ENCODE measurements around the gene MRPL34. TPM values are rescaled to one million over a fixed set of nuclear protein-coding genes. Genes with fewer than 3 reads are reported as not detected.

MRPL34 gene
- polyA plus RNA-seq, 6 donors from 2014 or later, result 121 to 189 (median 160) TPM

- H3K4me3 Mint-ChIP-seq, result peak overlapping the region in 7 of 8 donors; percentile 11 to 93 (median 65)
- ATAC-seq (ENCODE audit: low read depth in 2 of 2) (no peak), DNase-seq (no peak)
- H3K36me3 Mint-ChIP-seq, result no peaks in the 10 kb centered on the region
- peaks cover 34 to 70% (median 56%) of the 10 kb centered on the region in 3 donors for H3K4me1 Mint-ChIP-seq
- no peaks in the 10 kb centered on the region for H3K9me3 Mint-ChIP-seq
- H3K27me3 Mint-ChIP-seq, result no peaks in the 10 kb centered on the region
- H3K27ac Mint-ChIP-seq, result peak overlapping the region in 2 of 6 donors; percentile 46 to 92
Observed at GRCh38 chr19:17307876-17308377, 2.3 kb downstream of the MRPL34 start.

GRCh38 chr19:17309198-17309964, 3.7 kb downstream of the MRPL34 start, which contains the start of gene DDA1:
DDA1 (plus strand) TSS chr19:17309563; CDS start chr19:17309655, 92 bp downstream.
- Mint-ChIP-seq H3K27ac (peak within 1 kb of the TSS; percentile 92 to 97 (median 94)), H3K4me3 (peak within 1 kb of the TSS; percentile 92 to 99 (median 98)), H3K4me1 (peaks cover 30 to 62% (median 56%) of the 10 kb centered on the region in 3 donors), H3K36me3 (no peaks in the 10 kb centered on the region), H3K9me3 (no peaks in the 10 kb centered on the region), H3K27me3 (no peaks in the 10 kb centered on the region)
- DNase-seq (peak; percentile 99), ATAC-seq (ENCODE audit: low read depth in 2 of 2) (peak; percentile 74 to 76)

- H3K9me3 Mint-ChIP-seq, result no peaks in the 10 kb centered on the region
- DNase-seq (no peak), ATAC-seq (ENCODE audit: low read depth in 2 of 2) (no peak)
- H3K27ac Mint-ChIP-seq, result peak overlapping the region; percentile 92 to 97 (median 94)
- H3K4me1 Mint-ChIP-seq, result peaks cover 26 to 56% (median 50%) of the 10 kb centered on the region in 3 donors
- no peaks in the 10 kb centered on the region for H3K36me3 Mint-ChIP-seq
- H3K27me3 Mint-ChIP-seq, result no peaks in the 10 kb centered on the region
- H3K4me3 Mint-ChIP-seq, result peak overlapping the region; percentile 92 to 99 (median 98)
Observed at GRCh38 chr19:17309965-17310461, 4.3 kb downstream of the MRPL34 start.

GRCh38 chr19:17311455-17312188, 6.0 kb downstream of the MRPL34 start:
- H3K4me3 Mint-ChIP-seq, result peak overlapping the region in 7 of 8 donors; percentile 42 to 95 (median 75)
- H3K9me3 Mint-ChIP-seq, result no peaks in the 10 kb centered on the region
- H3K27me3 Mint-ChIP-seq, result no peaks in the 10 kb centered on the region
- ATAC-seq (ENCODE audit: low read depth in 2 of 2) (no peak), DNase-seq (no peak)
- peaks cover 27 to 46% (median 45%) of the 10 kb centered on the region in 3 donors for H3K4me1 Mint-ChIP-seq
- peaks cover 0 to 7% of the 10 kb centered on the region in 2 donors for H3K36me3 Mint-ChIP-seq
- H3K27ac Mint-ChIP-seq, result no peak overlapping the region

- no peak overlapping the region for H3K27ac Mint-ChIP-seq
- peak overlapping the region in 3 of 8 donors; percentile 30 to 79 (median 35) for H3K4me3 Mint-ChIP-seq
- H3K4me1 Mint-ChIP-seq, result peaks cover 27 to 46% (median 37%) of the 10 kb centered on the region in 3 donors
- H3K9me3 Mint-ChIP-seq, result no peaks in the 10 kb centered on the region
- DNase-seq (no peak), ATAC-seq (ENCODE audit: low read depth in 2 of 2) (no peak)
- peaks cover 0 to 7% of the 10 kb centered on the region in 2 donors for H3K36me3 Mint-ChIP-seq
- H3K27me3 Mint-ChIP-seq, result no peaks in the 10 kb centered on the region
Observed at GRCh38 chr19:17312189-17313113, 6.8 kb downstream of the MRPL34 start.

GRCh38 chr19:17314007-17314593, 8.4 kb downstream of the MRPL34 start:
- Mint-ChIP-seq H3K4me3 (peak overlapping the region in 1 of 8 donors; percentile 67), H3K36me3 (peaks cover 0 to 7% of the 10 kb centered on the region in 2 donors), H3K9me3 (no peaks in the 10 kb centered on the region), H3K4me1 (peaks cover 18 to 37% (median 25%) of the 10 kb centered on the region in 3 donors), H3K27ac (no peak overlapping the region), H3K27me3 (no peaks in the 10 kb centered on the region)
- ATAC-seq (ENCODE audit: low read depth in 2 of 2) (no peak), DNase-seq (no peak)

- Mint-ChIP-seq H3K9me3 (no peaks in the 10 kb centered on the region), H3K27ac (no peak overlapping the region), H3K4me3 (no peak overlapping the region), H3K36me3 (peaks cover 8 to 21% of the 10 kb centered on the region in 2 donors), H3K27me3 (no peaks in the 10 kb centered on the region), H3K4me1 (peaks cover 3 to 10% (median 10%) of the 10 kb centered on the region in 3 donors)
- ATAC-seq (ENCODE audit: low read depth in 2 of 2), result no peak
- no peak for DNase-seq
Observed at GRCh38 chr19:17318966-17319365, 13.3 kb downstream of the MRPL34 start.

- Mint-ChIP-seq H3K36me3 (peaks cover 8 to 21% of the 10 kb centered on the region in 2 donors), H3K27ac (peak overlapping the region in 1 of 6 donors; percentile 73), H3K27me3 (no peaks in the 10 kb centered on the region), H3K9me3 (no peaks in the 10 kb centered on the region), H3K4me1 (peaks cover 0 to 10% (median 10%) of the 10 kb centered on the region in 3 donors), H3K4me3 (no peak overlapping the region)
- no peak for ATAC-seq (ENCODE audit: low read depth in 2 of 2)
- DNase-seq, result no peak
Observed at GRCh38 chr19:17319473-17320238, 14.0 kb downstream of the MRPL34 start.

GRCh38 chr19:17320435-17320834, 14.8 kb downstream of the MRPL34 start:
- ATAC-seq (ENCODE audit: low read depth in 2 of 2) (no peak), DNase-seq (no peak)
- no peak overlapping the region for H3K4me3 Mint-ChIP-seq
- peaks cover 0 to 10% (median 10%) of the 10 kb centered on the region in 3 donors for H3K4me1 Mint-ChIP-seq
- no peaks in the 10 kb centered on the region for H3K27me3 Mint-ChIP-seq
- no peak overlapping the region for H3K27ac Mint-ChIP-seq
- H3K9me3 Mint-ChIP-seq, result no peaks in the 10 kb centered on the region
- H3K36me3 Mint-ChIP-seq, result peaks cover 8 to 21% of the 10 kb centered on the region in 2 donors

GRCh38 chr19:17321655-17322489, 16.2 kb downstream of the MRPL34 start:
- H3K36me3 Mint-ChIP-seq, result peaks cover 8 to 14% of the 10 kb centered on the region in 2 donors
- no peaks in the 10 kb centered on the region for H3K9me3 Mint-ChIP-seq
- H3K27me3 Mint-ChIP-seq, result no peaks in the 10 kb centered on the region
- no peak overlapping the region for H3K27ac Mint-ChIP-seq
- H3K4me1 Mint-ChIP-seq, result peaks cover 0 to 9% (median 7%) of the 10 kb centered on the region in 3 donors
- DNase-seq (no peak), ATAC-seq (ENCODE audit: low read depth in 2 of 2) (no peak)
- H3K4me3 Mint-ChIP-seq, result no peak overlapping the region

- Mint-ChIP-seq H3K4me3 (peak overlapping the region in 3 of 8 donors; percentile 47 to 77 (median 63)), H3K27ac (no peak overlapping the region), H3K36me3 (peaks cover 8 to 14% of the 10 kb centered on the region in 2 donors)
Observed at GRCh38 chr19:17322854-17323253, 17.2 kb downstream of the MRPL34 start.

More at GRCh38 chr19:17322854-17323253, 17.2 kb downstream of the MRPL34 start:
- Mint-ChIP-seq H3K27me3 (no peaks in the 10 kb centered on the region), H3K9me3 (no peaks in the 10 kb centered on the region), H3K4me1 (peaks cover 0 to 11% (median 9%) of the 10 kb centered on the region in 3 donors)
- ATAC-seq (ENCODE audit: low read depth in 2 of 2) (no peak), DNase-seq (no peak)

Measured in naive B cell (primary cell).